Stimulated activated CD8-positive, alpha-beta memory T cell treated with anti-CD3 and anti-CD28 coated beads, Interleukin-7, amount 100 ng/mL, for 1 hour (primary cell): Measurements from ENCODE around the gene ZNF646.

Source experiments
- DNase-seq, 2 donors: peaks; one replicate each; pipeline ENCODE4 v3.0.0-alpha.2; 2020; ENCODE audit warnings: low read depth in 2 of 2

ZNF646 gene

GRCh38 chr16:31130899-31131298 is 56.7 kb downstream of the ZNF646 start:
- no peak for DNase-seq

GRCh38 chr16:31131416-31131815 is 57.2 kb downstream of the ZNF646 start:
- DNase-seq: no peak

GRCh38 chr16:31131841-31132271 is 57.6 kb downstream of the ZNF646 start:
- DNase-seq: no peak

- DNase-seq: no peak
These were observed 58.2 kb downstream of the ZNF646 start for GRCh38 chr16:31132303-31132979.

GRCh38 chr16:31133046-31133501 is 58.9 kb downstream of the ZNF646 start:
- no peak for DNase-seq
